C4-2B (cell line): ENCODE data around the gene LCE1F.

Source experiments
- ZFX ChIP-seq: fragments of 450-650 bp; IDR thresholded peaks from 2 replicates; pipeline ENCODE4 v1.6.1; 2017
- TF ChIP-seq, protein P1 (sequence below): fragments of 450-650 bp; conservative IDR thresholded peaks from 2 replicates; pipeline ENCODE4 v1.5.1; 2017; ENCODE audit warnings: mild to moderate bottlenecking

DNA sequence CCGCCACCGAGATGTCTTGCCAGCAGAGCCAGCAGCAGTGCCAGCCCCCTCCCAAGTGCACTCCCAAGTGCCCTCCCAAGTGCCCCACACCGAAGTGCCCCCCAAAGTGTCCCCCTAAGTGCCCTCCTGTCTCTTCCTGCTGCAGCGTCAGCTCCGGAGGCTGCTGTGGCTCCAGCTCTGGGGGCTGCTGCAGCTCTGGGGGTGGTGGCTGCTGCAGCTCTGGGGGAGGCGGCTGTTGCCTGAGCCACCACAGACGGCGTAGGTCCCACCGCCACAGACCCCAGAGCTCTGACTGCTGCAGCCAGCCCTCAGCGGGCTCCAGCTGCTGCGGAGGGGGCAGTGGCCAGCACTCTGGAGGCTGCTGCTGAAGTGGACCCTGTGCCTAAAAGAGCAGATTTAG is 1.4 kb downstream of the LCE1F start:
- TF ChIP-seq, protein P1, sequence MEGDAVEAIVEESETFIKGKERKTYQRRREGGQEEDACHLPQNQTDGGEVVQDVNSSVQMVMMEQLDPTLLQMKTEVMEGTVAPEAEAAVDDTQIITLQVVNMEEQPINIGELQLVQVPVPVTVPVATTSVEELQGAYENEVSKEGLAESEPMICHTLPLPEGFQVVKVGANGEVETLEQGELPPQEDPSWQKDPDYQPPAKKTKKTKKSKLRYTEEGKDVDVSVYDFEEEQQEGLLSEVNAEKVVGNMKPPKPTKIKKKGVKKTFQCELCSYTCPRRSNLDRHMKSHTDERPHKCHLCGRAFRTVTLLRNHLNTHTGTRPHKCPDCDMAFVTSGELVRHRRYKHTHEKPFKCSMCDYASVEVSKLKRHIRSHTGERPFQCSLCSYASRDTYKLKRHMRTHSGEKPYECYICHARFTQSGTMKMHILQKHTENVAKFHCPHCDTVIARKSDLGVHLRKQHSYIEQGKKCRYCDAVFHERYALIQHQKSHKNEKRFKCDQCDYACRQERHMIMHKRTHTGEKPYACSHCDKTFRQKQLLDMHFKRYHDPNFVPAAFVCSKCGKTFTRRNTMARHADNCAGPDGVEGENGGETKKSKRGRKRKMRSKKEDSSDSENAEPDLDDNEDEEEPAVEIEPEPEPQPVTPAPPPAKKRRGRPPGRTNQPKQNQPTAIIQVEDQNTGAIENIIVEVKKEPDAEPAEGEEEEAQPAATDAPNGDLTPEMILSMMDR: no peak
- TF ChIP-seq ZFX: no peak
